HG02870 (cell line): Measurements from ENCODE around the gene AOAH.

Source experiments
- ATAC-seq: cut with Tn5 transposase; IDR thresholded peaks from one replicate; pipeline ENCODE4 v1.9.1; 2021; ENCODE audit warnings: mild to moderate bottlenecking, moderate library complexity; ENCODE audit not compliant: unreplicated experiment

The AOAH gene

GRCh38 chr7:36605261-36606051 lies 118.8 kb downstream of the AOAH start:
- ATAC-seq, result no peak

GRCh38 chr7:36604806-36605205 lies 119.5 kb downstream of the AOAH start:
- ATAC-seq, result no peak

GRCh38 chr7:36602934-36603887 lies 121.1 kb downstream of the AOAH start:
- no peak for ATAC-seq

- no peak for ATAC-seq
Observed at GRCh38 chr7:36602511-36602910, 121.8 kb downstream of the AOAH start.

DNA sequence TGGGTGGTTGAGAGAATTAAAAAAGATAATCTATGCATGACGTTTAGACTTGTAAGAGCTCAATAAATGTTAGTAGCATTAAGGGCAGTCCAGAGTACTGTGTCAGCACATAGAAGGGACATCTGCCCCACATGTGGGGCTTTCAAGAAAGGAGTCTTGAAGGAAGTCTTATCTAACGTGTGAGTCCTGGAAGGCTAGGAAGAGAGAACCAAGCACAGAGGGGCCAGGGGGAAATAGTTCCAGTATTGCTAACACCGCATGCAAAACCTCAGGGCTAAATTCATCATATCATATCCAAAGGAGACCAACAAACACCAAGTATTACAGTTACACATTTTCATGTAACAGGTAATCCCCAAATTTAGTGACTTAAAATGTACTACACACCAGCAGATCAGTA lies 122.7 kb downstream of the AOAH start:
- ATAC-seq, result no peak

GRCh38 chr7:36600869-36601530 lies 123.3 kb downstream of the AOAH start:
- ATAC-seq, result no peak

DNA sequence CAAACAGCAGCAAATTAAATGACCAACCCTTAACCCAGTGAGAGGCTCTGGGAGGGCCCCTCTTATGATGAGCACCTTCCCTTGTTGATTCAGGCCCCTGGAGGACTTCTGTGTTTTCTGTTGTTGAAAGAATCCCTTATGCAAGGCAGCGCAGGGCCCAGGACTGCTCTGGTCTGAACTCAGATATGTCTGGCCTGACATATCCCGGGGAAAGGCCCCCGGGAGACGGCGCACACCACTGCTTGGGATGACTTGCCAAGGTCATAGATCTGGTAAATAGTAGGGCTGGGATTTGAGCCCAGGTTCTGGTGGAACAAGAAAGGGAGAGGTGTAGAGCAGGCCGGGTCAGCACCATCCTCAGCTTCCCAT lies 124.0 kb downstream of the AOAH start:
- no peak for ATAC-seq

GRCh38 chr7:36599645-36600313 lies 124.5 kb downstream of the AOAH start:
- no peak for ATAC-seq

GRCh38 chr7:36598054-36598674 lies 126.1 kb downstream of the AOAH start:
- ATAC-seq, result no peak

- no peak for ATAC-seq
Observed at GRCh38 chr7:36597090-36597773, 127.1 kb downstream of the AOAH start.

DNA sequence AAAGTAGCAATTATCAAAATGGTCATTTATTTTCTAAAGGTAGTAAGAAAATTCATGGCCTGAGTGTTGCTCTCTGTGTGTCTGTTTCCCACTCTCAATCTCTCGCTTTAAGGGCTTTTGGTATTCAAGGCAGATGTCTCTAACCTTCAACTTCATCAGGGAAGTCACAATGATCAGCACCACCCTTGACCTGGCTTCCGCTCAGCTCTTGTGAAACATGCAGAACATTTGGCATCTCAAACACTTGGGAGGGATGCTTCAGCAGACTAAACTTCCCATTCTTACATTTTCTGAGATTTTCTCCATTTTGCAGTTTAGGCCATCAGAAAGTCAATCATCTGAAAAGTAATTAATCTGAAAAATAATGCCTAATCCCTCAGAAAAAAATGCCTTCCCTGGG lies 129.8 kb downstream of the AOAH start:
- no peak for ATAC-seq

DNA sequence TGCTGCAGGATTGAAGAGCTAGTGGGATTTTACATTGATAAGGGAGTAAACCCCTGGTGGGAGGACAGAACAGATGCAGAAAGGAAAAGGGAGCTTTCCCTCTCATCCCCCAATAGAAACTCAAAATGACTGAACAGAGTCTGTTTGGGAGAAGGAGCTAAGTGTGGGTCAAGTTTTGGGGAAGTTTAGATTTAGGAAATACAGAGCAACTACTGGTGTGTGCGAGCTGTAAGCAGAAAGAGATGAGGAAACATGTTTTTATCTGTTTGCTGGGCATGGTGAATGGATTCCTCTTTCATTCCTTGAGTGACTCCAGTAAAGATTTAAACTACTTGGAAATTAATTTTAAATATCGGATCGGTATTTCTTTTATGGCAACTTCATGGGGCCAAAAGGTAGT lies 132.7 kb downstream of the AOAH start:
- ATAC-seq, result no peak

GRCh38 chr7:36589391-36589790 lies 134.9 kb downstream of the AOAH start:
- no peak for ATAC-seq

DNA sequence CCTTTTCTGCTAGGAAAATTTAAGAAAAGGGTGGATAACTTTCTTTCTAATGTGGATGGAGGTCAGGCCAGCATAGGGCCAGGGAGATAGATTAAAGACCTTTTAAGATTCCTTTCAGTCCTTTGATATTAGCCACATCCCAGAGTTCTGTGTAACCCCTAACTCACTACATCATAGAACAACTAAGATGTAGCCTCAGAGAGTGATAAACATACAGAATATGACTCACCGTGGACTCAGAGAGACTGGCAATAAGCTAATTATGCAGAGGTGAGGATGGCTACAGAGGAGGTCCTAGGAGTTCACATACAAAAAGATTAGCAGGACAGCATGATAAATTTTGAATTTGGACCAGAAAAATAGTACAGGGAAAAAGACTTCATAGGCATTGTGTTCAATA lies 141.0 kb downstream of the AOAH start:
- no peak for ATAC-seq

DNA sequence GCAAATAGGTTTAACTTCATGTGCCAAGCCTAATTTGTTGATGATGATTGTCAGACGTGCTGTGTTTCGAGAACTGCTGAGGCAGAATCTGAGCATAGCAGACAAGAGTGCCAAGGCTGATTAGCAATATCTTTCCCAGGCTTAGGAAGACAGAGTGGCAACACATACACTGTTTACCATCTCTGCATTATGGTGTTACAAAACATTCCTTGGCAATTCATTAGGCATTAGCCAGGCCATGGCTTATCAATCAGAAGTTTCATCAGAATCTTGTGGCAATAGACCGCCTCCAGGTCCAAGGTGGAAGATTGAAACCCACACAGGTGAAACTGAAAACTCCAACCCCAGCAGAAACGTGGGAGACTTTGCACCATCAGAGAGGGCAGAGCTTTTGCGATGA lies 148.5 kb downstream of the AOAH start:
- ATAC-seq, result no peak

DNA sequence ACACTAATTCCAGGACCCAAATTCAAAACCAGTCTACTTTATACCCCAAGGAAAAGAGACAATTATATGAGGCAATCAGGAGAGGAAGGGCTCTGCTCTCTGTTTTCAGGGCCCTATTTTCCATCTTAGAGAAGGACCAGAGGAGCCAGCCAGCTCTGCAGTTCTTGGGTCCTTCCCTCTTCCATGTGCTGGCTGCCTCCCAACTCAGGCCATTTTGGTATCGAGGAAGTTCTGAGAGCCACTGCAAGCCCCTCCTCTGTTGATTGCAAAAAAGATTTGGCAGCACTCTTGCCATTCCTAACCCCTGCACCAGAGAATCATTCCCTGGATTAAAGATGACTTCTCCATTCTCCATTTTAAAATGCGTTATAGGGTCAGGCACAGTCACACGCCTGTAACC lies 151.2 kb downstream of the AOAH start:
- no peak for ATAC-seq

DNA sequence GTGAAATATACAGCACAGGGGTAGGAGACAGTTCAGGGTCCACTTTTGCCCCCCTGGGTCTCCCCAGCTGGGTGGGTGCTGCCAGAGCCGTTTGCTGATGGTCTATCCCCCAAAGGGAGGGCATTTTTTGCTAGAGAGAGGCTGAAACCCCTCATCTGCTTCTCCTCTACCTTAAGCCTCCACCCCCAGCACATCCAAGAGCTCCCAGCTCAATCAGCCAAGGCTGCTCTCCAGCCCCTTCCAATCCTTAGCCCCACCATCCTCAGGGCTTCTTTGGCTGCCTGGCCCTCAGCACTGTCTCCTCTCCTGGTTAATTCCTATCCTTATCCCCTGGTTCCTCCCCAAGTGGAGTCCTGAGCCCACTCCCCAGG lies 153.1 kb downstream of the AOAH start:
- ATAC-seq, result no peak

DNA sequence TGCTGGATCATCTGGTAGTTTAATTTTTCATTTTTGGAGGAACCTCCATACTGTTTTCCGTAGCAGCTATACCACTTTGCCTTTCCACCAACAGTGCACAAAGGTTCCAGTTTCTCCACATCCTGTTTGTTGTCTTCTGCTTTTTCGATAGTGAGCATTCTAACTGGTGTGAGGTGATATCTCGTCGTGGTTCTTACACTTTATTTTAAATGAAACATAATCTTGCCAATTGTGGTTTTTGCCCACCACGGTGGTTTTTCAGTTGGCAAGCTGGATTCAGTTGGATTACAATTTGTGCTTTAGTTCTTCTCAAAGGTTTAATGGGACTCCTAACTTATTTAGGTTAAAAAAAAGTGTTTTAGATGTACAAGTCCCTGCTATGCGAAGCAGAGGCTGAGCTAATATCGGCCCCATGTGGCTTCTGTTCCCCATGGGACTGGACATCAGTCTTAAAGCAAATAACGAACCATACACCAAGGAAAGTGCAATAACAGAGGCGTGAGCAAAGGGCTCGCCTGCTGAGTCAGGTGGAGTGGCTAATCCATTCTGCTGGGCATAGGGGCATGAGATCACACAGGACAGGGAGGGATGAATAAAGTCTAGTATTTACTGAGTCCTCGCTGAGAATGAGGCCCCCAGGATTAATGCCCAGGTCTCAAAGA lies 153.6 kb downstream of the AOAH start:
- ATAC-seq, result no peak

DNA sequence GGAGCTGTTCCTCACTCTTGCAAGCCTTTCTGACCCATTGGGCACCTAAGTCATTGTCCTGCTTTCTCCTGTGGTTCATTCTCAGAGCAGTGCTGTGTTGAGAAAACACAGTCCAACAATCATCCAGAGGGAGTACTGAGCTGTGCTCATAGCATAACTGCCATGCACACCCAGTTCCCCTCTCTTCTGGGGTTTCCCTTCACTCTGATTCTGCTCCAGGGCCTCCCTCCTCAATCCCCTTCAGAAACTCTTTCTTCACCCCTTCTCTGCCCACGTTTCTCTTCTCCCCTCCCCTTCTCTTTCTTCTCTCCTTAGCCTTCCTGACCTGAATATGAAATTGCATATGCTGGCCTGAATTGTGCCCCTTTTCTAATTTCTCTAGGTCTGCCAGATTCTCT lies 155.8 kb downstream of the AOAH start:
- no peak for ATAC-seq
